ENCODE measurements around the gene JUP. TPM values are rescaled to one million over a fixed set of nuclear protein-coding genes. Genes with fewer than 3 reads are reported as not detected.

The JUP gene
- total and polyA plus RNA-seq, 2 of the 13 experiments (the other 11 are each of a cell fraction or from before 2014, with no cell fraction given) = 12.1 to 20.6 TPM

DNA sequence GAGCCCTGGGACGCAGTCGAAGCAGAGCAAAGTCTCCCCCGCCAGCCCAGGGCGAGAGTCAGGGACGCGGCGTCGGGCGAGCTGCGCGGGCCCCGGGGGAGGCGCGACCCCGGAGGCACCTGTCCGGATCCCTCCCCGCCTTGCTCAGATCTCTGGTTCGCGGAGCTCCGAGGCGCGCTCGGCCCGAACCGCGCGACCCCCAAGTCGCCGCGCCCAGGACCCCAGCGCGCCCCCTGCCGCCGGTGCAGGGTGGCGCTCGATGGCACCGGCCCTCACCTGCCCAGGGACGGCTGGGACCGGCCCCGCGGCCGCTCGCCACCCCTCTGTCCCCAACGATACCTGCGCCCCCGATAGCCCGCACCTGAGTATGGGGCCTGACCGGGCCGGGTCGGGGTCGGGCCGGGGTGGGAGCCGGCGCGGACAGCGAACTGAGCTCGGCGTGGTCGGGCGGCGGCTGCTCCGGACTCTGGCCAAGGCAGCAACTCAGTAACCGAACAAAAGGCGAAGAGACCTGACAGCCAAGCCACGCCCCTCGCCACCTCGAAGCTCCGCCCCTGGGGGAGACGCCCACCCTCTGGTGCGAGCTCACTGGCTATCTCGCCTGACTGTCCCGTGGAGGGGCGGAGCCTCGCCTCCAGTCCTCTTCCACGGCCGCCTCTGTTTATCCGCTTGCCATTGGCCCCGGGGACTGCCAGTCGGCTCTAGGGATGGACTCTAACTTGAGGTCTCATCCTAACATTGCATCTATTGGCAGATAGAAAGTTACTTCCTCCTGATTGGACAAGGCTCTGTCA is at the start of gene JUP (continued):
- TF ChIP-seq, protein P1, sequence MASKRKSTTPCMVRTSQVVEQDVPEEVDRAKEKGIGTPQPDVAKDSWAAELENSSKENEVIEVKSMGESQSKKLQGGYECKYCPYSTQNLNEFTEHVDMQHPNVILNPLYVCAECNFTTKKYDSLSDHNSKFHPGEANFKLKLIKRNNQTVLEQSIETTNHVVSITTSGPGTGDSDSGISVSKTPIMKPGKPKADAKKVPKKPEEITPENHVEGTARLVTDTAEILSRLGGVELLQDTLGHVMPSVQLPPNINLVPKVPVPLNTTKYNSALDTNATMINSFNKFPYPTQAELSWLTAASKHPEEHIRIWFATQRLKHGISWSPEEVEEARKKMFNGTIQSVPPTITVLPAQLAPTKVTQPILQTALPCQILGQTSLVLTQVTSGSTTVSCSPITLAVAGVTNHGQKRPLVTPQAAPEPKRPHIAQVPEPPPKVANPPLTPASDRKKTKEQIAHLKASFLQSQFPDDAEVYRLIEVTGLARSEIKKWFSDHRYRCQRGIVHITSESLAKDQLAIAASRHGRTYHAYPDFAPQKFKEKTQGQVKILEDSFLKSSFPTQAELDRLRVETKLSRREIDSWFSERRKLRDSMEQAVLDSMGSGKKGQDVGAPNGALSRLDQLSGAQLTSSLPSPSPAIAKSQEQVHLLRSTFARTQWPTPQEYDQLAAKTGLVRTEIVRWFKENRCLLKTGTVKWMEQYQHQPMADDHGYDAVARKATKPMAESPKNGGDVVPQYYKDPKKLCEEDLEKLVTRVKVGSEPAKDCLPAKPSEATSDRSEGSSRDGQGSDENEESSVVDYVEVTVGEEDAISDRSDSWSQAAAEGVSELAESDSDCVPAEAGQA (IDR thresholded peaks at IDR 0.05; ENCODE audit: low read depth) = no peak; the same call in 1 of the 2 replicates
- TF ChIP-seq, protein P1 (CRISPR knock-in tag; IDR thresholded peaks at IDR 0.05; ENCODE audit: borderline replicate concordance) = peak; percentile 85; the same call in 1 of the 2 replicates
- TF ChIP-seq, protein P2, sequence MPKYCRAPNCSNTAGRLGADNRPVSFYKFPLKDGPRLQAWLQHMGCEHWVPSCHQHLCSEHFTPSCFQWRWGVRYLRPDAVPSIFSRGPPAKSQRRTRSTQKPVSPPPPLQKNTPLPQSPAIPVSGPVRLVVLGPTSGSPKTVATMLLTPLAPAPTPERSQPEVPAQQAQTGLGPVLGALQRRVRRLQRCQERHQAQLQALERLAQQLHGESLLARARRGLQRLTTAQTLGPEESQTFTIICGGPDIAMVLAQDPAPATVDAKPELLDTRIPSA (CRISPR knock-in tag; IDR thresholded peaks at IDR 0.05; ENCODE audit: borderline replicate concordance) = no peak
- TF ChIP-seq NR3C1 (CRISPR knock-in tag; IDR thresholded peaks at IDR 0.05) (no peak), ETV5 (CRISPR knock-in tag; IDR thresholded peaks at IDR 0.05; ENCODE audit: borderline replicate concordance) (no peak), AGO2 (optimal IDR thresholded peaks at IDR 0.05; ENCODE audit: low read depth, low read length) (peak; percentile 84), MBD4 (IDR thresholded peaks at IDR 0.05; ENCODE audit: borderline replicate concordance, low read length) (no peak), ZNF3 (CRISPR knock-in tag; IDR thresholded peaks at IDR 0.05) (0 out of 2 replicates have a peak, but pooled peaks have one; percentile 34), SMARCC2 (IDR thresholded peaks at IDR 0.05) (no peak), ZNF552 (CRISPR knock-in tag; IDR thresholded peaks at IDR 0.05; ENCODE audit: borderline replicate concordance) (0 out of 2 replicates have a peak, but pooled peaks have one; percentile 47), ZBTB7A (CRISPR knock-in tag; IDR thresholded peaks at IDR 0.05) (peak; percentile 91), FOXM1 (CRISPR knock-in tag; IDR thresholded peaks at IDR 0.05) (no peak; the same call in 1 of the 2 replicates), ZNF674 (CRISPR knock-in tag; IDR thresholded peaks at IDR 0.05; ENCODE audit: low read depth) (no peak)
- TF ChIP-seq, protein P3, sequence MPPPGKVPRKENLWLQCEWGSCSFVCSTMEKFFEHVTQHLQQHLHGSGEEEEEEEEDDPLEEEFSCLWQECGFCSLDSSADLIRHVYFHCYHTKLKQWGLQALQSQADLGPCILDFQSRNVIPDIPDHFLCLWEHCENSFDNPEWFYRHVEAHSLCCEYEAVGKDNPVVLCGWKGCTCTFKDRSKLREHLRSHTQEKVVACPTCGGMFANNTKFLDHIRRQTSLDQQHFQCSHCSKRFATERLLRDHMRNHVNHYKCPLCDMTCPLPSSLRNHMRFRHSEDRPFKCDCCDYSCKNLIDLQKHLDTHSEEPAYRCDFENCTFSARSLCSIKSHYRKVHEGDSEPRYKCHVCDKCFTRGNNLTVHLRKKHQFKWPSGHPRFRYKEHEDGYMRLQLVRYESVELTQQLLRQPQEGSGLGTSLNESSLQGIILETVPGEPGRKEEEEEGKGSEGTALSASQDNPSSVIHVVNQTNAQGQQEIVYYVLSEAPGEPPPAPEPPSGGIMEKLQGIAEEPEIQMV (CRISPR knock-in tag; IDR thresholded peaks at IDR 0.05; ENCODE audit: low read depth) = peak; percentile 86
- TF ChIP-seq, protein P4, sequence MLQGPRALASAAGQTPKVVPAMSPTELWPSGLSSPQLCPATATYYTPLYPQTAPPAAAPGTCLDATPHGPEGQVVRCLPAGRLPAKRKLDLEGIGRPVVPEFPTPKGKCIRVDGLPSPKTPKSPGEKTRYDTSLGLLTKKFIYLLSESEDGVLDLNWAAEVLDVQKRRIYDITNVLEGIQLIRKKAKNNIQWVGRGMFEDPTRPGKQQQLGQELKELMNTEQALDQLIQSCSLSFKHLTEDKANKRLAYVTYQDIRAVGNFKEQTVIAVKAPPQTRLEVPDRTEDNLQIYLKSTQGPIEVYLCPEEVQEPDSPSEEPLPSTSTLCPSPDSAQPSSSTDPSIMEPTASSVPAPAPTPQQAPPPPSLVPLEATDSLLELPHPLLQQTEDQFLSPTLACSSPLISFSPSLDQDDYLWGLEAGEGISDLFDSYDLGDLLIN (CRISPR knock-in tag; IDR thresholded peaks at IDR 0.05; ENCODE audit: borderline replicate concordance) = peak; percentile 37; the same call in 1 of the 2 replicates
- TF ChIP-seq, protein P5, sequence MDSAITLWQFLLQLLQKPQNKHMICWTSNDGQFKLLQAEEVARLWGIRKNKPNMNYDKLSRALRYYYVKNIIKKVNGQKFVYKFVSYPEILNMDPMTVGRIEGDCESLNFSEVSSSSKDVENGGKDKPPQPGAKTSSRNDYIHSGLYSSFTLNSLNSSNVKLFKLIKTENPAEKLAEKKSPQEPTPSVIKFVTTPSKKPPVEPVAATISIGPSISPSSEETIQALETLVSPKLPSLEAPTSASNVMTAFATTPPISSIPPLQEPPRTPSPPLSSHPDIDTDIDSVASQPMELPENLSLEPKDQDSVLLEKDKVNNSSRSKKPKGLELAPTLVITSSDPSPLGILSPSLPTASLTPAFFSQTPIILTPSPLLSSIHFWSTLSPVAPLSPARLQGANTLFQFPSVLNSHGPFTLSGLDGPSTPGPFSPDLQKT (CRISPR knock-in tag; IDR thresholded peaks at IDR 0.05; ENCODE audit: borderline replicate concordance) = peak; percentile 21; the same call in 1 of the 2 replicates
- TF ChIP-seq, protein P6, sequence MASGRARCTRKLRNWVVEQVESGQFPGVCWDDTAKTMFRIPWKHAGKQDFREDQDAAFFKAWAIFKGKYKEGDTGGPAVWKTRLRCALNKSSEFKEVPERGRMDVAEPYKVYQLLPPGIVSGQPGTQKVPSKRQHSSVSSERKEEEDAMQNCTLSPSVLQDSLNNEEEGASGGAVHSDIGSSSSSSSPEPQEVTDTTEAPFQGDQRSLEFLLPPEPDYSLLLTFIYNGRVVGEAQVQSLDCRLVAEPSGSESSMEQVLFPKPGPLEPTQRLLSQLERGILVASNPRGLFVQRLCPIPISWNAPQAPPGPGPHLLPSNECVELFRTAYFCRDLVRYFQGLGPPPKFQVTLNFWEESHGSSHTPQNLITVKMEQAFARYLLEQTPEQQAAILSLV (CRISPR knock-in tag; IDR thresholded peaks at IDR 0.05; ENCODE audit: borderline replicate concordance) = no peak
